ENCODE measurements around the gene ETS1. TPM values are rescaled to one million over a fixed set of nuclear protein-coding genes. Genes with fewer than 3 reads are reported as not detected.
A peak's percentile ranks its signal among the peaks of the same experiment; 100 is the strongest.

Gene ETS1
- total RNA-seq, 1 donor from 2014 or later = 62.7 TPM

DNA sequence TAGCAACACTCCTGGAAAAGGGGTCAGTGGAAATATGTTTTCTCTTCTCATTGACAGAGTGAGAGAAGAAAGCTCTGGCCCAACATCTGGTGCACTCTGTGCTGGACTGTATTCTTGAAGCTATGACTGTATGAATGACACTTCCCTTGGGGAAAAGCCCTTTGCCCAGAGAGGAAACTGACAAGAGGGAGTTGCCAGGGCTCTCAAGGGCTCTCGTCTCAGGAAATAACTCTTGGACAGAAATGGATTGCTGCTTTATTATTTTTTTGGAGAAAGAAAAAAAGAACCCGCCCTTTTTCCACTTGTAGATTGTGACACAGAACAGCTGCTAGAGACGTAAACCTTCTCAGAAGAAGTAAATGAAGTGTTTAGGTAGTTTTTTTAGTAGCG lies 11.4 kb downstream of the ETS1 start:
- no peak for FAIRE-seq
- no peak for TF ChIP-seq CTCF (IDR thresholded peaks at IDR 0.05; ENCODE audit: insufficient read depth, low read length, severe bottlenecking)
- H3K27me3 ChIP-seq (ENCODE audit: control insufficient read depth, insufficient read depth, low read length) = no peaks in the 10 kb centered on the region
- DNase-seq (ENCODE audit: low read depth) = peak; percentile 41
- H3K4me3 ChIP-seq (ENCODE audit: low read depth, low read length) = no peak overlapping the region
- H3K36me3 ChIP-seq (ENCODE audit: control insufficient read depth, insufficient read depth, low read length) = no peaks in the 10 kb centered on the region

- DNase-seq (ENCODE audit: low read depth) (no peak), FAIRE-seq (no peak)
- Histone ChIP-seq H3K4me3 (ENCODE audit: low read depth, low read length) (no peak overlapping the region), H3K27me3 (ENCODE audit: control insufficient read depth, insufficient read depth, low read length) (no peaks in the 10 kb centered on the region), H3K36me3 (ENCODE audit: control insufficient read depth, insufficient read depth, low read length) (no peaks in the 10 kb centered on the region)
- no peak for TF ChIP-seq CTCF (IDR thresholded peaks at IDR 0.05; ENCODE audit: insufficient read depth, low read length, severe bottlenecking)
Measured at GRCh38 chr11:128575174-128575960, 12.0 kb downstream of the ETS1 start.

DNA sequence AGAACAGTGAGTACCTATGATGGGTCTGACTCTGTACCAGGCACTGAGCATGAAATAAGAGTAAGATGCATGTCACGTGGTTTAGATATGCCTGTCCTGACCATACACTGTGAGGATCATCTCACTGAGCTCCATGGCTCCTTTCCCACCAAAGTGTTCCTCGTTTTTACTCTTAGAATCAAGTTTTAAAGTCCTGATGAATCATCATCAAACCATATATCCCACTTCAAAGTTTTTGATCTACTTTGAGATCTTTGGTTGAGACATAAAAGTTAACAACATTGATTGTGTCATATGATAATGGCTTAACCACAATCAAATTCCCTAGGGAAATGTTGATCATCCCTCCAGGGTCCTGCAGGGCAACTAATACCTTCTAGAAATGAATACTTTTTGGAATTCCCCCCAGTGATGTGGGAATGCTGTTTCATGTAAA lies 12.8 kb downstream of the ETS1 start:
- DNase-seq (ENCODE audit: low read depth) (no peak), FAIRE-seq (no peak)
- Histone ChIP-seq H3K4me3 (ENCODE audit: low read depth, low read length) (no peak overlapping the region), H3K36me3 (ENCODE audit: control insufficient read depth, insufficient read depth, low read length) (no peaks in the 10 kb centered on the region), H3K27me3 (ENCODE audit: control insufficient read depth, insufficient read depth, low read length) (no peaks in the 10 kb centered on the region)
- TF ChIP-seq CTCF (IDR thresholded peaks at IDR 0.05; ENCODE audit: insufficient read depth, low read length, severe bottlenecking) = no peak

DNA sequence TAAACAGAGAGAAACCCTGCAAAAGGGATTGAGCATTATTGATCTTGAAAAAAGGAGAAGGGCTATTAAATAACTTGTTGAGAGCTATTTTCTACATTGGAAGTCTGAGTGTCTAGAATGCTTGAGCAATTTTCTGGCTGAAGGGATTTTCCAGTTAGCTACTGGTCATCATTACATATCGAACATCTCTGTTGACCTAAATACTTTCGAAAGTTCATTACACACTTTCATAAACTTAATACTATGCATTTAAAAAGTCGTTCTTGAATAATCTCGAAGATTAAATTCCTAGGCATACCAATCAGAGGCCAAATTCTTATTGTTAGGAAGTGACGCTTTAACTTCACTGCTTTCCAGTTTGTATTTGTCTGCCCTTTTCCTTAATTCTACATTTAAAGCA lies 13.7 kb downstream of the ETS1 start:
- H3K4me3 ChIP-seq (ENCODE audit: low read depth, low read length) = no peak overlapping the region
- no peaks in the 10 kb centered on the region for H3K36me3 ChIP-seq (ENCODE audit: control insufficient read depth, insufficient read depth, low read length)
- DNase-seq (ENCODE audit: low read depth) (no peak), FAIRE-seq (no peak)
- no peak for TF ChIP-seq CTCF (IDR thresholded peaks at IDR 0.05; ENCODE audit: insufficient read depth, low read length, severe bottlenecking)
- no peaks in the 10 kb centered on the region for H3K27me3 ChIP-seq (ENCODE audit: control insufficient read depth, insufficient read depth, low read length)

DNA sequence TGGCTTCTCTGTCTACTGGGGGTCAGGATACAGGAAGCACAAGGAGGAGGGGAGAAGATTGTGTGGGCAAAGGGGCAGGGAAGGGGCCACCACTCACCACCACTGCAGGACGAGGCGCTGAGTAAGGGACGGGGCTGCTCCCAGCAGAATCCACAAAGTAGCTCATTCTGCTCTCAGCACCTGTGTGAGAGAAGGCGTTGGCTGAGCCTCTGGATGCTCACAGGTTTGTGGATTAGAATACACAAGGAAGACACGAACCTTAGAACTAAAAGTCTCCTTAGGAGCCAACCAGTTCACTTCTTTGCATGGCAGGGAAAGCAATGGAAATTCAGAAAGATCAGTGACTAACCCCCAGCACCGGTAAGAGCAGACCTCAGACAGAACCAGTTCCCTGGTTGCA lies 14.4 kb downstream of the ETS1 start:
- FAIRE-seq (no peak), DNase-seq (ENCODE audit: low read depth) (no peak)
- Histone ChIP-seq H3K4me3 (ENCODE audit: low read depth, low read length) (no peak overlapping the region), H3K27me3 (ENCODE audit: control insufficient read depth, insufficient read depth, low read length) (no peaks in the 10 kb centered on the region), H3K36me3 (ENCODE audit: control insufficient read depth, insufficient read depth, low read length) (no peaks in the 10 kb centered on the region)
- no peak for TF ChIP-seq CTCF (IDR thresholded peaks at IDR 0.05; ENCODE audit: insufficient read depth, low read length, severe bottlenecking)

GRCh38 chr11:128570632-128571031 lies 16.7 kb downstream of the ETS1 start:
- FAIRE-seq (no peak), DNase-seq (ENCODE audit: low read depth) (peak; percentile 40)
- Histone ChIP-seq H3K36me3 (ENCODE audit: control insufficient read depth, insufficient read depth, low read length) (no peaks in the 10 kb centered on the region), H3K27me3 (ENCODE audit: control insufficient read depth, insufficient read depth, low read length) (no peaks in the 10 kb centered on the region), H3K4me3 (ENCODE audit: low read depth, low read length) (no peak overlapping the region)
- no peak for TF ChIP-seq CTCF (IDR thresholded peaks at IDR 0.05; ENCODE audit: insufficient read depth, low read length, severe bottlenecking)

Measured in bronchial epithelial cell (primary cell).